ENCODE results near the gene NTM.

NTM gene

DNA sequence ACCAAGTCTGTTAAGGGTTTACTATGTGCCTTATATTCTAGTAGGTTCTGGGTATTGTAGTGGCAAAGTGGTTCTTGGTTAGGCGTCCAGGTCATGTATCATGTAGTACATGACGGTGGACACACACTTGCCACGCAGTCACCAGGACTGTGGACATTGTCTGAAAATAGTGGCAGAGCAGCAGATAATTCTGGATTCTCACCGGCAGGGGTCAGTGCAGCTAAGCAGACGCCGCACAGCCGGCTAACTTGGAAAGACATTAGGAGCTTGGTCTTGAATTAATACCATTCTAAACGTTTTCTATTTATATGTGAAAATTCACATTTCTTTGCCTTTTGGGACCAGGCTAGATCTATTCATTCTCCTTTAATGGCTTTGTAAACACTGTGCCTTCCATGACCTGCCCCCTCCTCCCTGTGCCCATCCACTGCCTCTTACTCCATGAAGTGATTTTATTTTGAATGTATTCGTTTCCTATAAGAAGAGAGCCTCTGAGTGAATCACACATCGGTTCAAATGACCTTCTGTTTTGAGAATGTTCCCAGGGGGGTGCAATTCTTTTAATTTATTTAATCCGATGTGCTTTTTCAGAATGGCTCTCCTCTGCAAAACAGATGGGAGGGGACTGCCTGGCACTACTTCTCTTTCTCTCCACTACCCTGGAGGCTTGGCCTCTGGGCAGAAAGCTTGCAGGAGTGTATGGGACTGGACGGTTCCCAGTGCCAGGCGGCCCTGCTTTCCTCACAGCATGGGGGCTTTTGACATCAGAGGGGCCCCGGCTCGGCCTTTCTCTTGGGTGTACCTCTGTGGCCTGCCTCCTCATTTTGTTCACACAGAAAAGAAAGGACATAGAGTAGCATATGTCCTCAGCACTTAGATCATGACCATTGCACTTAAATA lies 378.0 kb downstream of the NTM start:
- DNase-seq, result peak; percentile 70

DNA sequence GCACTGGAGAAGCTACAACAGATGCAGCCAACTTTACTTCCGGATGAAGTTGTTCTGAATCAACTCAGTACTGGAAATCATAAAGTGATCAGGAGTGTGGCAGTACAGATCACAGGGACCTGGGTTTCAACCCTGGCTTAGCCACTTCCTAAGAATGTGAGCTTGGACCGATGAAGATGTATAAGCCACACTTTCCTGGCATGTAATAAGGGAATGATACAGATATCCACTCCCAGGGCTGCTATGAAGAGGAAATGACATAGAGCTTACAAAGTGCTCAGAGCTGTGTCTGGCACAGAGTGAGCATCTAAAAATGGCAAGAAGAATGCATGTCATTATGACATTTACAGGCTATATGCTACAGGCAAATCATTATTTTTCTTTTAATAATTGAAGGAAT lies 378.7 kb downstream of the NTM start:
- DNase-seq, result peak; percentile 95

DNA sequence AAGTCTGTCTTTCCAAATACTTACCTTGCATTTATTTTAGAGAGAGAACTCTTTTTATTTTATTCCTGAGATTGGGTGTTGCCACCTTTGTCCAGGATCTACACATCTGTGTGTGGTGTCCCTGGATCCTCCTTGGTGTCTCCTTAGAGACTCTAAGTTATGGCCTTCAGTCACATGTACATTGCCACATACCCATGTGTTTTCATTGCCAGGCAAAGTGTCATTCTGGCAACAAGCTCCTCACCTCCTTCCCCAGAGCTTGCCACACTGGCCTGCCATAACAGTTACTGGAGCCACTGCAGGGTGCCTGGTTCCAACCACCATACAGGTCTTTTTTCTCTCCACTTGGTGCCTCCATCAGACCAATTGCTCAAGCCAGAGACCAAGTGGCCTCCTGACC lies 379.7 kb downstream of the NTM start:
- DNase-seq, result no peak

DNA sequence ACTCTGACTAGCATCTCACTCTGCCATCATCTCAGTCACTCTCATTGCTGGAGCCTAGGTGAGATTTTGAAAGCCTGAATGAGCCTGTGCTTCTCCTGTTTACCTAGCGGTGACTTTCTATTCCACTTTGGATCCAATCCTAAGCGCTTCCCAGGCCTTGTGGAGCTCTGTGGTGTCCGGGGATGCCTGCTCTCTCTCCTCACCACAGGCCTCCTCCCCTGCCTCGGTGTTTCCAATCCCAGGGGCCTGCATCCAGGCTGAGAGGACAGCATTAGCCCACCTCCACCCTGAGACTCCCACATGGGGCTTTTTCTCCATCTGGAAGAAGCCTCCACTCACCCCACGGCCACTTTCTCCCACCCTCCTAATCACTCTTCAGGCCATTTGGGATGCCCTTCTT lies 380.3 kb downstream of the NTM start:
- DNase-seq, result no peak

DNA sequence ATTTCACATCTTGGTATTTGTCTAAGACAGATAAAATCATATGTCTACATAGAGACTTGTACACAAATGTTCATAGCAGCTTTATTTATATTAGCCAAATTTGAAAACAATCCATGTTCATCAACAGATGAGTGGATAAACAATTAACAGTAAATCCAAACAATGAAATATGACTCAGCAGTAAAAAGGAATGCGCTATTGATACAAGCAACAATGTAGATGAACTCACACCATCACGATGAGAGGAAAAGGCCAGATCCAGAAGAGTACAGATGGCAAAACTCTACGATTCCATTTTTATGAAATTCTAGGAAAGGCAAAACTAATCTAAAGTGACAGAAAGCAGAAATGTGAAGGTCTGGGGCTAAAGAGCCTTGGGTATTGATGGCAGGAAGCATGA lies 384.3 kb downstream of the NTM start:
- DNase-seq, result no peak

DNA sequence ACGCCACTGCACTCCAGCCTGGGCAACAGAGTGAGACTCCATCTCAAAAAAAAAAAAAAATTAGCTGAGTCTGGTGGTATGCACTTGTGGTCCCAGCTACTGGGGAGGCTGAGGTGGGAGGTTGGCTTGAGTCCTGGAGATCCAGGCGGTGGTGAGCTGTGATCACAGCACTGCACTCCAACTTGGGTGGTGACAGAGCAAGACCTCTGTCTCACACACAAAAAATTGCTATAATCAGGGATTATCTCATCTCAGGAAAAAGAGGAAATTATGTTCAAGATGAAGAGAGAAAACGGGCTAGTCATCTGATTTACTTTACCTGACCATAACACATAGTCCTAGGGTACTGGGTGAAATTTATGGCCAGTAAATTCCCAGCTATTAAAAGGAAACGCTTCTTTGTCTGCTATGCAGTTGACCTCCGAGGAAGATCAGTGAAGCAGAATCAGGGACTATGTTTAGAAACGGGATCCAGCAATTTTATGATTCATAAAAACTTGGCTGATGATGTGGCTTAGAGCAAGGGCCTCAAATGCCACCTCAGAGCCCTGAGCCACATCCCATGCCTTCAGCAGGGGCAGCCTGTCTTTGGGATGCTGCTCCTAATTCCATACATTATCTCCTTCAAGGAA lies 386.2 kb downstream of the NTM start:
- DNase-seq, result peak; percentile 67

DNA sequence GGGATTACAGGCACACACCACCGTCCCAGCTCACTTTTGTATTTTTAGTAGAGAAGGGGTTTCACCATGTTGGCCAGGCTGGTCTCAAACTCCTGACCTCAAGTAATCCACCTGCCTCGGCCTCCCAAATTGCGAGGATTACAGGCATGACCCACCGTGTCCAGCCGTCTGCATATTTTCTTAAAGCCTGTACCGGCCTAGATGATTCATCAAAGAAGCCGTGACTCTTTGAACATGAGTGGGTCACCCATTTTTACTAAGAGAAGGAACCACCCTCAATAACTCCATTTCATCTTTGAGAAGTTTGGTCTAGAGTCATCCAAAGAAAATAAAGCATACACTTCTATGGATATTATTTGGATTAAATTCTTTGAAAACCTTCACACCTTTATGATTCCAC lies 388.3 kb downstream of the NTM start:
- no peak for DNase-seq

DNA sequence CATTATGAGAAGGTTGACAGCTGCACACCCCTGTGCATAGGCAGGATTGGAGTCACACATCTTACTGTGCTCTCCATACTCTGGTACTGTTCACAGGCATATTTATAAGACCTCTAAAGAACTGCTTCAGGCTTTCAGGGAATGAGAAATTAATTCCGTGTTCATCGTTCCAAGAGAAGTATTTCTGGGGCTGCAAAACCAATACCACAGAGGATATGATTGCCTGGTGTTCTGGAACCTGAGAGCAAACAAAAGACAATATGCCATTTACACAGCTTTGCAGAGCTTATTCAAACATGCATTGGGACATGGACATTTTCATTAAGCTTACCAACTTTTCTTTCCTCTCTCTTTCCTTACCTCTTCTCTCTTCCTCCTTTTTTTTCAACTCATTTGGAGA lies 388.7 kb downstream of the NTM start:
- no peak for DNase-seq

DNA sequence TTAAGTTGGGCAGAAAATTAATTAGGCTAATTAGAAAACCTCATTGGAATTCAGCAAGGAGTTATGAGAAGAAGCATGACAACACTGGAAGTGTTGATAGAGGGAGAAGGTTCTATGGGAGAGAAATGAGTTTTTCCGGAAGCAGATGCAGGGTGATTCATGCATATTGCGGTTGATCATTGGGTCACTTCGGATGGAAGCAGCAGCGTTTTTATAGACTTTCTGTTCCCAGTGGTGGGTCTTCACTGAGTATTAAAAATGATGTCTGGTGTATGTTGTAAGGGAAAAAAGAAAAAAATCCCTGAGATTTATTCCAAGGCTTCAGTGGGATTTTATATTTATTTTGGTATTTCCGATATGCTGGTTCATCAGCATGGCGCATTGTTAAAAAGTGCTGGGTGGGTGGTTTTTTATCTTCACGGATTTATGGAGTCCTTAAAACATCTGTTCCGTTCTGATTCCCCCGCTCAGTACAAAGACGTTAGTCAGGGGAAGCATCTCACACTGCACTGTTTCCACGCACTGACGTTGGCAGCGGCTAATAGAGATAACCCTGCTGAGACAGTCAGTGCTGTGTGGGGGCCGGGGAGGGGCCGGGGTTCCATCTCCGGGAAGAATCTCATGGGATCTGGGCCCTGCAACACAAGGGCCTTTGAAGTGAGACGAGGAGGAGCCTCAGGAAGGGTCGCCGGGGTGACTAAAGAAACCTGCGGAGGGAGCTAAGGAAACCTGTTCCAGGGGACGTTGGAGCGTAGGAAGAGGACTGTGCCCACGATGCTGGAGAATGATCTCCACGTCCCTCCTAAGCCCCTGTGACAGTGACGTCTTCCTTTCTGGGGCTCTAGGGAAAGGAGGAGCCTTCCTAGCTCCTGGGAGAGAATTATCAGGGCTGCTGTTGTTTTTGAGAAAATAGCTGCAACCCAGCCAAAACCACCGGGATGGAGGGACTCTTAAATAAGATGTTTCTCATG lies 390.0 kb downstream of the NTM start:
- peak; percentile 92 for DNase-seq

DNA sequence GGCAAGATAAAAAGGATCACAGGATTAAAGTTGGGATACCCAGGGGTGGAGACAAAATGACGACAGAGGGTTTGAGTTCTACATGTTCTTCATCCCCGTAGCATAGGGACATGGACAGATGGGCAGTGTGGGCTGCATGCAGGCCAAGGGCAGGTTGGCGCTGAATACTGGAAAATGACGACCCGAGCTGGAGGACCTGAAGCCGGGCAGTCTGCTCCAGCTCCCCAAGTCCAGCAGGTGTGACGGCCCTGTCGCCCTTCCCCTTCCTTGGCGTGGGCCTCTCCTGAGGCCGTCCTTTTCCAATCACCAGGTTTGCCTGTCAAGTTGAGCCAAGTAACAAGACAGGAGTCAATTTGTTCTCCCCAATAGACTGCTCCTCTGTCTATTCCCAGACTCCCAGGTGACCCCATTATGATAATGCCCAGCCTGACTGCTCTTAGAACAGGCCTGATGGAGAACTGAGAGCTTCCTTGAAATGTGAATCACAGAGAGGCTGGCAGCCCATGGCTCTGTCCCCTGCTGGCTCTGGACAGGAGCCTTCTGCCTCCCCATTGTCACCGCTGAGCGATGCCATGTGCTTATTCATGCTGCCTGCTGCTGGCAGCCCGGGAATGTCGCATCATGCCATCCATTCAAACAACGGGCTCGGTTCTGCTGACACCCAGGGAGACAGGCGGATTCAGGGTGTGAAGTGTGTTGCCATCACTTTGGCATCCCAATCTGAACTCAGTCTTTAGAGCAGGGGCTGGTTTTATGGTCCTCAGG lies 392.1 kb downstream of the NTM start:
- no peak for DNase-seq

DNA sequence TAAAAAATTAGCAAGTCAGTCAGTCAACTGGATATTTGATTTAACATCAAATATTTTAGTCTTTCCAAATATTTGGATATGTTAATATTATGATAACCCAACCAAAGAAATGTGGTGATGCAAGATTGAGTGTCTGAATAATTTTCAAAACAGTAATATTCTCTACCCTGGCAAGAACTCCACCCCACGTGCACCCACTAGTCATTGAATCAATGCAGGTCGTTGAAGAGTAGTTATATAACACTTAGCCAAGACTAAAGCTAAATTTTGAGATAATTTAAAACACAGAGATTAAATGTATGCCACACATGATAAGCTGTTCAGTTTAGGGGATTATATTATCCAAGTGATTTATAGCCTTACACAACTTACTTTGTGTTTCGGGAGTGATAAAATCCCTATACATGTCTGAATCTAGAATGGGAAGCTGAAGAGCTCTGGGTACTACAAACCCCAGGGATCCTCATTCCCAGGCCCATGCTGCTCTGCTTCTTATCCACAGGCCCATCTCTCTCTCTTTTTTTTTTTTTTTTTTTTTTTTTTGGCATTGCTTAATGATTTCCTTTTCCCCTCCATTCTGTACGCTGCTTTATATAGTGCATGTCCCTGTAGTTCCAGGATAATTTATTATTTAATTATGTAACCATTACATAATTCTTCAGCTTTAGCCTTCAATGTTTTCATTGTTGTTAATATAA lies 392.9 kb downstream of the NTM start:
- no peak for DNase-seq

DNA sequence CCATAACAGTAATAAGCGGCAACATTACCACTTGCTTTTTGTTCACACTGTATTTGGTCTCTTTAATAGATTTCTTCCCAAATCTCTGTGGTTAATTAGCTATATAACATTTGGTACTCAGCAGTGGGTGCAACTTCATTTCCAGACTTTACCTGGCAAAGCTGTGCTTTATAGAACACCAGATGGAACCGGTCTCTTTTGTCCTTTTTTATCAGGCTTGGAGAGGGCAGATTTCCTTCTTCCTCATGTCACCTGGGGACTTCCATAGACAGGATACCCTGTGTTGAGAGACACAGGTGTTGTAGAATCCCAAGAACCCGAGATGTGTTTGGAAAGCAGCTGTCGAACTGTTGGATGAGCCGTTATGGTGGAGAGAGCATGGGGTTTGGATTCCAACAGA lies 393.7 kb downstream of the NTM start:
- DNase-seq, result no peak

DNA sequence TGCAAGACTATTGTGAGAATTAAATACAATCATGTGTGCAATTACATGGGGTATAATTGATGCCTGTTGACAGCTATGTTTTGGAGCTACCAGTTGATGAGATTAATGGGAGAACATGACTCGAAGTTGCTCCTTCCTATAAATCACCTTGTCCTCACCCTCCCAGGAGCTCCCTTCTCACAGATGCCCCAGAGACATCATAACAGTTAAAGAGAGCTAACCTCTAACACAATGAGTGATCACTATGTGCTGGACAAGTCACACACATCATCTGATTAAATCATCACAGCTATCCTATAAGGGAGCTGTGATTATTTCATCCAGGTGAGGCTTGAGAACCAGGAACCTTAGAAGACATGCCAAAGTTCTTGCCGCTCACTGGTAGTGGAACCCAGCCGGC lies 394.2 kb downstream of the NTM start:
- no peak for DNase-seq

DNA sequence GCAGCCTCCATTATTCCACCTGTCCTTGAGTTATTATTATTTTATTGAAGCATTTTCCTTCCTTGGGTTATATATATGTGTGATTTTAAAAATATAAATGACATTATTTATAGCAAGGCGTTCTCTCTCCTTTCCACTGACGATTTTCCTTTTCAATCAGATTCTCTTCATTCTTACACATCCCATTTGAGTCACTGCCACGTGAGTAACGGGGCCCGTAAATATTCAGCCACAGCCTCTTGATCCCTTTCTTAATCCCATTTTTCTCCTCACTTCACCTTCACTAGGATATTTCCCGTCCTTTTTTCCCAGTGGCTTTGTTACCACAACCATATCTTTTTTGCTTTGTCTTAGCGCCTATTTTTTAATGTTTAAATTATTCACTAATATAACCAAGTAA lies 396.2 kb downstream of the NTM start:
- no peak for DNase-seq

DNA sequence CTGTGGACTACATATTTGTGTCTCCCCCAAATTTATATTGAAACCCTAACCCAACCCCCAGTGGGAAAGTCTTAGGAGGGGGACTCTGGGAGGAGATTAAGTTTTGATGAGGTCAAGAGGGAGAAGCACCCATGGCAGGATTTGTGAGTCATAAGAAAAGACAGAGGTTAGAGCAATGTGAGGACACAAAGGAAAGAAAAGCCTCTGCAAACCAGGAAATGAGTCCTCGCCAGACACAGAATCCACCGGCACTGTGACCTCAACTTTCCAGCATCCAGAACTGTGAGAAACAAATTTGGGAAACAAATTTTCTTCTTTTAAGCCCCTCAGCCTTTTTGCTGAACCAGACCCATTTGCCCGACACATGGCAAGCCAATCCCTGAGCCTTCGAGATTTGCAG lies 397.0 kb downstream of the NTM start:
- DNase-seq, result peak; percentile 52

DNA sequence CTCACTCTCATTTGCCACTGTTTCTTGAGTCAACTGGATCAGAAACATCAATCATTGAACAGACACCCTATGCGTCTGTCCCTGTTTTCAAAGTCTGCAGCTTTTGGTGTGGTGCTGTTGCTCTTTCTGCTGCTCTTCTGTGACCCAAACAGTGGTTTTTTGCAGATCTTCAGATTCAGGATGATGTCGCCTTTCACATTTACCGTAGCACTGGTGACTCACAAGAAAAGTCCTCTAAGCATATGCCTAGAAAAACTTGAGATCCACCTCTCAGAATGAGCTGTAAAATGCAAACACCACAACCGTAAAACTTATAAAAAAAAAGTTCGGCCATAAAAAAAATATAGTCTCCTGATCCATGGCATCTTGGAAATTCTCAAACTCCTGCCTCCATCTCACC lies 400.4 kb downstream of the NTM start:
- DNase-seq, result peak; percentile 50

DNA sequence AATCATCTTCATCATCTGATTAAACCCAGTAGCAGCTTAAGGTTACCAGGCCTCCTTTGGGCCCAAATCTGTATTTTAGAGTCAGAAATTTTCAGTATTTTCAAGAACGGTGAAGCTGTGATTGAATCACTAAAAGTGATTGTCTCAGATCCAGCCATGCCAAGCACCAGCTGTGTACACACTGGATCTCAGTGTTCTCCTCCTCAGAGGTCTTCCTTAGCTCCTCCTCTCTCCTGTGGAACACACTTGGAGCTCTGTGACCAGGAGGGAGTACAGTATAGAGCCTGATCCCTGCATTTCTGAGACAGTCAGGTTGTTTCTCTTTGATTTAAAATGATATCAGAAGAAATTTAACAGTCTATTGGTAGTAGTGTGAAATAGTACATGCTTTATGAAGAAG lies 401.1 kb downstream of the NTM start:
- DNase-seq, result no peak

DNA sequence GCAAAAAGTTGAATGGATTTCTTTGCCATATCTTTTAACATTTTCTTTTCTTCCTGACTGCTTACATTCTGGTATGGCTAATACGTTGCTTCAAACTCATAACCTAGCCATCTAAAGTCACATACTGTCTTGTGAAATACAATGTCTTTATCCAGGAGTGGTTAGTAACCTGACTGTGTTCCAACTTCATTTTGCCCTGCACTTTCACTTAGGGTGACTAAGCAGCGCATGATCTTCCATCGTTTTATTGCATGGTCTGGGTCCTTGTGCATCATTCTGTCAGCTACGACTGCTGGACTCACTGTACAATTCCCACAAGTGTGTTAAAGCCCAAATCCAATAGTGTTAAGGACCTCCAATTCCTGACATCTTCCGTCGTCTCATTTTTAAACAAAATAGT lies 403.2 kb downstream of the NTM start:
- no peak for DNase-seq

DNA sequence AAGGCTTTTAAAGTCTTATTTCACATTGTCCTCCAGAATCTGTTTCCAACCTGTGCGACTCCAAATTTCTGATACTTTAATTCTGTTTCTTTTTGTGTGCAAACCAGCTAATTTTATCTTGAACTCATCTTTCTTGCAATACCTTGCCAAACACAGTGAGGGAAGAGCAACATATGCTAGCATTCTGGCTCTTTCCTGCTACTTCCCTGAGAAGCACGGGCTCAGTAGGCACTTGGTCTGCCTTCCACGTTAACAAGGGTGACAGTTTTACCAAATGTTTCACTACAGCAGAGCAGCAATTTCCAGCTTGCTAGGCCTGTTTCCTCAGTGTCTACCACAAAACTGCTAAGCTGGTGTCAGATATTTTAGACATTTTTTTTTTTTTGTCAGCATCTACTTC lies 405.8 kb downstream of the NTM start:
- DNase-seq, result no peak

DNA sequence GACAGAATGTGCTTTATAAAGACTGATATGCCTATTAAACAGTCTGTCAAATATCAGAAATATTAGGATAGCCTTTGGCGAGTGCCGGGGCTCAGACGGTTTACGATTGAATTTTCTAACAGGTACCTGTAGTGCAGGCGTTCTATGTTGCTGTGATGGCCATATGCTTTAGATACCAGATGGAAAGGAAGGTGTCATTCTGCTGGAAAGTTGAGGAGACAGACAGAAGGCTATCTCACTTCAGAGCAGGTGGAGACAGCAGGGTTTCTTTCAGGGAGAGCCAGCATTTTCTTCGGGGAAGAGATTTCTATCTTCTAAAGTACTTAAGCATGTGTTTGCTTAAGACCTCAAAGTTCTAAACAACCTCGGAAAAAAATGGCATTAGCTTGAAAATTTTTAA lies 415.4 kb downstream of the NTM start:
- DNase-seq, result no peak

DNA sequence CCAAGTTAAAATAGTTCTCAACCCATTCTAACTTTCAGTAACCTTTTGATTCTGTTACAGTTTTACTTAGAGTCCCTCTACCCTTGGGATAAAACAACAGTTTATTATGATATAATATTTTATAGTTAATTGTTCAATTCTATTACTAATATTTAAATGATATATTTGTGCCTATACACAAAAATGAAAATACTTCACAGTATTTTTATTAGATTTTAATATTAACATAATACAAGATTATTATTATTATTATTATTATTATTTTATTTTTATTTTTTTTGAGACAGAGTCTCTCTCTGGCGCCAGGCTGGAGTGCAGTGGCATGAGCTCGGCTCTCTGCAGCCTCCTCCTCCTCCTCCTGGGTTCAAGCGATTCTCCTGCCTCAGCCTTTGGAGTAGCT lies 416.7 kb downstream of the NTM start:
- DNase-seq, result no peak

DNA sequence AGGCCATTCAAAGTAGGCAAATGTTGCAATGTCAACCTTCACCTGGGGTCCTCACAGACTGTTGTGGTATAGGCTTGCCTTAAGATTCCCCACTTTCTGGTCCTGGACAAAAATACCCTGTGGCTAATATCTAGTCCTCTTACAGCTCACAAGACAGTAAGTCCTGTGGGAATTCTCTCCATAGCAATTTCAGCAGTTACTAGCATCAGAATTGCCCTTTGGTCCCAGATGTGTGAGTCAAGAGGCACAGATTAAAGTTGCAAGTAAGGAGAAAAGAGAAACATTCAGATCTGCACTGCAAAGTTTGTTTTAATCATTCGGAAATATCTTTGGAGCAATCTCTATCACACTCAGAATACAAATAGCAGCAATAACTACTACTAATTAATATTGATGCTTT lies 420.2 kb downstream of the NTM start:
- no peak for DNase-seq
